K562 (cell line): ENCODE data around the gene ELOF1. TPM values are rescaled to one million over a fixed set of nuclear protein-coding genes. Genes with fewer than 3 reads are reported as not detected.

Source experiments
- GMEB1 ChIP-seq: fragments of 250-450 bp; sonication (Bioruptor Pico); IDR thresholded peaks from 2 replicates; pipeline ENCODE4 v1.4.0; 2020; ENCODE audit warnings: mild to moderate bottlenecking
- HDGF ChIP-seq: fragments of 450-650 bp; IDR thresholded peaks from 2 replicates; pipeline ENCODE4 v1.6.1; 2016
- HNRNPL ChIP-seq: fragments of 200-400 bp; formaldehyde crosslinking; IDR thresholded peaks from 2 replicates; pipeline ENCODE4 v1.6.1; 2017; ENCODE audit warnings: low read depth, mild to moderate bottlenecking, low read length
- L3MBTL2 ChIP-seq: fragments of 450-650 bp; IDR thresholded peaks from 2 replicates; pipeline ENCODE4 v1.6.1; 2016; ENCODE audit warnings: mild to moderate bottlenecking, moderate library complexity
- MED1 ChIP-seq: sonication (generic); formaldehyde crosslinking; IDR thresholded peaks from 2 replicates; pipeline ENCODE4 v1.8.1; 2023; ENCODE audit warnings: missing genetic modification reagents, borderline replicate concordance
- NRF1 ChIP-seq, 2 experiments: fragments of 450-650 bp; IDR thresholded peaks in 1 of 2; conservative IDR thresholded peaks in 1 of 2; 2 replicates each; pipeline ENCODE4 v1.6.1; 2014; ENCODE audit warnings: mild to moderate bottlenecking in 2 of 2
- SPI1 ChIP-seq: IDR thresholded peaks from 2 replicates; pipeline ENCODE4 v1.6.1; 2011; ENCODE audit warnings: low read depth, low read length, control low read depth, borderline replicate concordance
- ZNF24 ChIP-seq: fragments of 450-650 bp; IDR thresholded peaks from 2 replicates; pipeline ENCODE4 v1.6.1; 2016
- ZNF384 ChIP-seq: IDR thresholded peaks from 2 replicates; pipeline ENCODE4 v1.6.1; 2012; ENCODE audit warnings: low read depth, low read length, improper control_type of control experiment
- ZNF518B ChIP-seq: fragments of 250-450 bp; sonication (Bioruptor Pico); IDR thresholded peaks from 2 replicates; pipeline ENCODE4 v1.5.0; 2021; ENCODE audit warnings: mild to moderate bottlenecking, moderate library complexity
- ZNF57 ChIP-seq: fragments of 450-650 bp; formaldehyde crosslinking; IDR thresholded peaks from 2 replicates; pipeline ENCODE4 v1.4.0; 2020; ENCODE audit warnings: mild to moderate bottlenecking, moderate library complexity
- polyA plus RNA-seq, 8 experiments: library from polyadenylated mRNA; depleted of rRNA in 4 of 8; stranded (reverse) in 5 of 8; unstranded in 3 of 8; fragments of >200 nt; fragmentation: Nextera tagmentation in 2 of 8; fragmentation: Illumina TruSeq in 1 of 8; extraction: Ambion mirVana in 2 of 8; extraction: Trizol in 1 of 8; gene quantifications; 2 replicates each; pipeline versions ENCODE4 v1.2.1 to v1.2.3, GENCODE V29; 2011 to 2014; ENCODE audit warnings: inconsistent platforms in 1 of 8, missing spikeins in 1 of 8
- total RNA-seq, 7 experiments: library from RNA; depleted of rRNA in 6 of 7; stranded (reverse); fragments of >200 nt in 6 of 7; fragmentation: Illumina TruSeq in 2 of 7; extraction: Trizol in 2 of 7; gene quantifications; 2 replicates each; pipeline versions ENCODE4 v1.2.1 to v1.2.3, GENCODE V29; 2011 to 2021; ENCODE audit warnings: low replicate concordance in 1 of 7
- TF ChIP-seq, protein P1 (sequence below): sonication (generic); formaldehyde crosslinking; IDR thresholded peaks from 2 replicates; pipeline ENCODE4 v1.8.0; 2022; ENCODE audit warnings: mild to moderate bottlenecking, missing genetic modification reagents
- TF ChIP-seq, protein P2 (sequence below): sonication (generic); formaldehyde crosslinking; IDR thresholded peaks from 2 replicates; pipeline ENCODE4 v1.8.1; 2023; ENCODE audit warnings: missing genetic modification reagents, mild to moderate bottlenecking, borderline replicate concordance

Gene ELOF1
- total and polyA plus RNA-seq, 9 of the 15 experiments (the other 6 are each of a cell fraction or from before 2014, with no cell fraction given) = 16.7 to 147 (median 74.2) TPM

- TF ChIP-seq, protein P1, sequence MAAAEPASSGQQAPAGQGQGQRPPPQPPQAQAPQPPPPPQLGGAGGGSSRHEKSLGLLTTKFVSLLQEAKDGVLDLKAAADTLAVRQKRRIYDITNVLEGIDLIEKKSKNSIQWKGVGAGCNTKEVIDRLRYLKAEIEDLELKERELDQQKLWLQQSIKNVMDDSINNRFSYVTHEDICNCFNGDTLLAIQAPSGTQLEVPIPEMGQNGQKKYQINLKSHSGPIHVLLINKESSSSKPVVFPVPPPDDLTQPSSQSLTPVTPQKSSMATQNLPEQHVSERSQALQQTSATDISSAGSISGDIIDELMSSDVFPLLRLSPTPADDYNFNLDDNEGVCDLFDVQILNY (CRISPR knock-in tag) = no peak
- TF ChIP-seq SPI1 = peak; percentile 19; the same call in 1 of the 2 replicates
- TF ChIP-seq, protein P2, sequence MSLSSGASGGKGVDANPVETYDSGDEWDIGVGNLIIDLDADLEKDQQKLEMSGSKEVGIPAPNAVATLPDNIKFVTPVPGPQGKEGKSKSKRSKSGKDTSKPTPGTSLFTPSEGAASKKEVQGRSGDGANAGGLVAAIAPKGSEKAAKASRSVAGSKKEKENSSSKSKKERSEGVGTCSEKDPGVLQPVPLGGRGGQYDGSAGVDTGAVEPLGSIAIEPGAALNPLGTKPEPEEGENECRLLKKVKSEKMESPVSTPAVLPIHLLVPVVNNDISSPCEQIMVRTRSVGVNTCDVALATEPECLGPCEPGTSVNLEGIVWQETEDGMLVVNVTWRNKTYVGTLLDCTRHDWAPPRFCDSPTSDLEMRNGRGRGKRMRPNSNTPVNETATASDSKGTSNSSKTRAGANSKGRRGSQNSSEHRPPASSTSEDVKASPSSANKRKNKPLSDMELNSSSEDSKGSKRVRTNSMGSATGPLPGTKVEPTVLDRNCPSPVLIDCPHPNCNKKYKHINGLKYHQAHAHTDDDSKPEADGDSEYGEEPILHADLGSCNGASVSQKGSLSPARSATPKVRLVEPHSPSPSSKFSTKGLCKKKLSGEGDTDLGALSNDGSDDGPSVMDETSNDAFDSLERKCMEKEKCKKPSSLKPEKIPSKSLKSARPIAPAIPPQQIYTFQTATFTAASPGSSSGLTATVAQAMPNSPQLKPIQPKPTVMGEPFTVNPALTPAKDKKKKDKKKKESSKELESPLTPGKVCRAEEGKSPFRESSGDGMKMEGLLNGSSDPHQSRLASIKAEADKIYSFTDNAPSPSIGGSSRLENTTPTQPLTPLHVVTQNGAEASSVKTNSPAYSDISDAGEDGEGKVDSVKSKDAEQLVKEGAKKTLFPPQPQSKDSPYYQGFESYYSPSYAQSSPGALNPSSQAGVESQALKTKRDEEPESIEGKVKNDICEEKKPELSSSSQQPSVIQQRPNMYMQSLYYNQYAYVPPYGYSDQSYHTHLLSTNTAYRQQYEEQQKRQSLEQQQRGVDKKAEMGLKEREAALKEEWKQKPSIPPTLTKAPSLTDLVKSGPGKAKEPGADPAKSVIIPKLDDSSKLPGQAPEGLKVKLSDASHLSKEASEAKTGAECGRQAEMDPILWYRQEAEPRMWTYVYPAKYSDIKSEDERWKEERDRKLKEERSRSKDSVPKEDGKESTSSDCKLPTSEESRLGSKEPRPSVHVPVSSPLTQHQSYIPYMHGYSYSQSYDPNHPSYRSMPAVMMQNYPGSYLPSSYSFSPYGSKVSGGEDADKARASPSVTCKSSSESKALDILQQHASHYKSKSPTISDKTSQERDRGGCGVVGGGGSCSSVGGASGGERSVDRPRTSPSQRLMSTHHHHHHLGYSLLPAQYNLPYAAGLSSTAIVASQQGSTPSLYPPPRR (CRISPR knock-in tag) = peak; percentile 64; the same call in 1 of the 2 replicates
- no peak for TF ChIP-seq ZNF384
- no peak for TF ChIP-seq ZNF57
- TF ChIP-seq MED1 (CRISPR knock-in tag) = no peak
- TF ChIP-seq ZNF24 = no peak
- TF ChIP-seq NRF1 (conservative IDR thresholded peaks at IDR 0.05 in 1 of 2, IDR thresholded peaks at IDR 0.05 in 1 of 2) = no peak
- 0 out of 2 replicates have a peak, but pooled peaks have one; percentile 48 for TF ChIP-seq HDGF
- no peak for TF ChIP-seq ZNF518B
- no peak for TF ChIP-seq HNRNPL
- no peak for TF ChIP-seq GMEB1 (CRISPR knock-in tag)
- TF ChIP-seq L3MBTL2 = peak; percentile 72; the same call in 1 of the 2 replicates
Measured at GRCh38 chr19:11577451-11578257, 18.6 kb upstream of the ELOF1 start, which contains the start of gene ACP5 (continued).
